Measurements from ENCODE around the gene GLS. TPM values are rescaled to one million over a fixed set of nuclear protein-coding genes. Genes with fewer than 3 reads are reported as not detected.
"Not testable (repeated sequence)": the region's sequence is repeated elsewhere in the genome, so short reads cannot be mapped to it uniquely, and the experiment has no call there.

The GLS gene
- total RNA-seq, 8 experiments from 2014 or later: 46.3 to 145 (median 51.4) TPM

GRCh38 chr2:190986221-190986953 is 105.8 kb downstream of the GLS start:
- ATAC-seq (replicated peaks in 6 of 8): no peak
- H3K4me1 ChIP-seq (replicated peaks in 1 of 2): no peaks in the 10 kb centered on the region
- in situ Hi-C loops (cut with MboI; ENCODE audit: low pct_unique_long_range_greater_than_20kb in 2 of 9, low sequenced_read_pairs in 9 of 9, unreplicated experiment in 9 of 9): no loop called here
- WGBS, 10 experiments: 80 to 100% (median 91%) methylated on average over 2 to 10 of the region's 13 CpGs; no CpG with 5 or more reads in 2 of the 10 experiments
- no peak overlapping the region for H3K4me3 ChIP-seq
- H3K27ac ChIP-seq: no peak overlapping the region

- 50 to 100% (median 100%) methylated on average over 1 of the region's 1 CpG; no CpG with 5 or more reads in 5 of the 10 experiments for WGBS, 10 experiments
- H3K4me1 ChIP-seq (replicated peaks in 1 of 2): no peaks in the 10 kb centered on the region
- H3K27ac ChIP-seq: no peak overlapping the region
- in situ Hi-C loops (cut with MboI; ENCODE audit: low pct_unique_long_range_greater_than_20kb in 2 of 9, low sequenced_read_pairs in 9 of 9, unreplicated experiment in 9 of 9): no loop called here
- no peak overlapping the region for H3K4me3 ChIP-seq
- no peak for ATAC-seq (replicated peaks in 6 of 8)
Observed at GRCh38 chr2:190987116-190987515, 106.5 kb downstream of the GLS start.

GRCh38 chr2:190987938-190988337 is 107.3 kb downstream of the GLS start:
- Histone ChIP-seq H3K4me1 (replicated peaks in 1 of 2) (no peaks in the 10 kb centered on the region), H3K27ac (no peak overlapping the region), H3K4me3 (no peak overlapping the region)
- no peak for ATAC-seq (replicated peaks in 6 of 8)
- in situ Hi-C loops (cut with MboI; ENCODE audit: low pct_unique_long_range_greater_than_20kb in 2 of 9, low sequenced_read_pairs in 9 of 9, unreplicated experiment in 9 of 9): no loop called here
- WGBS, 10 experiments: 57 to 100% (median 95%) methylated on average over 1 to 5 of the region's 5 CpGs

- Histone ChIP-seq H3K27ac (no peak overlapping the region), H3K4me1 (replicated peaks in 1 of 2) (no peaks in the 10 kb centered on the region), H3K4me3 (no peak overlapping the region)
- in situ Hi-C loops (cut with MboI; ENCODE audit: low pct_unique_long_range_greater_than_20kb in 2 of 9, low sequenced_read_pairs in 9 of 9, unreplicated experiment in 9 of 9): no loop called here
- WGBS, 10 experiments: 100% methylated on average over 1 to 2 of the region's 3 CpGs; no CpG with 5 or more reads in 7 of the 10 experiments
- no peak for ATAC-seq (replicated peaks in 6 of 8)
Observed at GRCh38 chr2:190988910-190989309, 108.3 kb downstream of the GLS start.

GRCh38 chr2:190990132-190990531 is 109.5 kb downstream of the GLS start:
- in situ Hi-C loops (cut with MboI; ENCODE audit: low pct_unique_long_range_greater_than_20kb in 2 of 9, low sequenced_read_pairs in 9 of 9, unreplicated experiment in 9 of 9): no loop called here
- ATAC-seq (replicated peaks in 6 of 8): no peak
- H3K4me1 ChIP-seq (replicated peaks in 1 of 2): no peaks in the 10 kb centered on the region
- no peak overlapping the region for H3K4me3 ChIP-seq
- WGBS, 10 experiments: 50 to 100% (median 94%) methylated on average over 1 to 6 of the region's 6 CpGs; no CpG with 5 or more reads in 2 of the 10 experiments
- no peak overlapping the region for H3K27ac ChIP-seq

GRCh38 chr2:190993292-190993643 is 112.6 kb downstream of the GLS start:
- H3K27ac ChIP-seq: no peak overlapping the region
- no peaks in the 10 kb centered on the region for H3K4me1 ChIP-seq (replicated peaks in 1 of 2)
- no peak for ATAC-seq (replicated peaks in 6 of 8)
- 82 to 100% (median 100%) methylated on average over 1 to 6 of the region's 6 CpGs for WGBS, 10 experiments
- in situ Hi-C loops (cut with MboI; ENCODE audit: low pct_unique_long_range_greater_than_20kb in 2 of 9, low sequenced_read_pairs in 9 of 9, unreplicated experiment in 9 of 9): no loop called here
- H3K4me3 ChIP-seq: no peak overlapping the region

- H3K4me1 ChIP-seq (replicated peaks in 1 of 2): no peaks in the 10 kb centered on the region
- no peak overlapping the region for H3K4me3 ChIP-seq
- ATAC-seq (replicated peaks in 6 of 8): no peak
- in situ Hi-C loops (cut with MboI; ENCODE audit: low pct_unique_long_range_greater_than_20kb in 2 of 9, low sequenced_read_pairs in 9 of 9, unreplicated experiment in 9 of 9): no loop called here
- no peak overlapping the region for H3K27ac ChIP-seq
- 89 to 100% (median 97%) methylated on average over 1 to 7 of the region's 7 CpGs; no CpG with 5 or more reads in 2 of the 10 experiments for WGBS, 10 experiments
Observed at GRCh38 chr2:190994148-190994547, 113.5 kb downstream of the GLS start.

- ATAC-seq (replicated peaks in 6 of 8); H3K4me3 ChIP-seq; H3K27ac ChIP-seq; H3K4me1 ChIP-seq (replicated peaks in 1 of 2); in situ Hi-C loops (cut with MboI; ENCODE audit: low pct_unique_long_range_greater_than_20kb in 2 of 9, low sequenced_read_pairs in 9 of 9, unreplicated experiment in 9 of 9): not testable (repeated sequence)
- 84 to 100% (median 100%) methylated on average over 1 to 3 of the region's 3 CpGs; no CpG with 5 or more reads in 2 of the 10 experiments for WGBS, 10 experiments
Observed at GRCh38 chr2:190995315-190995714, 114.7 kb downstream of the GLS start.

GRCh38 chr2:190996338-190996946 is 115.8 kb downstream of the GLS start:
- in situ Hi-C loops (cut with MboI; ENCODE audit: low pct_unique_long_range_greater_than_20kb in 2 of 9, low sequenced_read_pairs in 9 of 9, unreplicated experiment in 9 of 9): no loop called here
- Histone ChIP-seq H3K27ac (no peak overlapping the region), H3K4me1 (replicated peaks in 1 of 2) (no peaks in the 10 kb centered on the region), H3K4me3 (no peak overlapping the region)
- ATAC-seq (replicated peaks in 6 of 8): peak in 4 of 8 experiments; percentile 47 to 78 (median 60)
- WGBS, 10 experiments: 70 to 100% (median 92%) methylated on average over 1 to 5 of the region's 5 CpGs; no CpG with 5 or more reads in 2 of the 10 experiments

GRCh38 chr2:190996947-190997346 is 116.3 kb downstream of the GLS start:
- in situ Hi-C loops (cut with MboI; ENCODE audit: low pct_unique_long_range_greater_than_20kb in 2 of 9, low sequenced_read_pairs in 9 of 9, unreplicated experiment in 9 of 9): no loop called here
- no peak for ATAC-seq (replicated peaks in 6 of 8)
- no peaks in the 10 kb centered on the region for H3K4me1 ChIP-seq (replicated peaks in 1 of 2)

GRCh38 chr2:190997526-190998113 is 117.0 kb downstream of the GLS start:
- in situ Hi-C loops (cut with MboI; ENCODE audit: low pct_unique_long_range_greater_than_20kb in 2 of 9, low sequenced_read_pairs in 9 of 9, unreplicated experiment in 9 of 9): no loop called here
- no peak for ATAC-seq (replicated peaks in 6 of 8)
- Histone ChIP-seq H3K27ac (no peak overlapping the region), H3K4me1 (replicated peaks in 1 of 2) (no peaks in the 10 kb centered on the region), H3K4me3 (no peak overlapping the region)
- 92 to 100% (median 96%) methylated on average over 2 to 6 of the region's 8 CpGs; no CpG with 5 or more reads in 2 of the 10 experiments for WGBS, 10 experiments

More at GRCh38 chr2:190996947-190997346, 116.3 kb downstream of the GLS start:
- 60 to 100% (median 97%) methylated on average over 1 to 3 of the region's 5 CpGs; no CpG with 5 or more reads in 2 of the 10 experiments for WGBS, 10 experiments
- Histone ChIP-seq H3K27ac (no peak overlapping the region), H3K4me3 (no peak overlapping the region)

- H3K4me1 ChIP-seq (replicated peaks in 1 of 2): no peaks in the 10 kb centered on the region
- no peak overlapping the region for H3K27ac ChIP-seq
- WGBS, 10 experiments: 80 to 100% (median 96%) methylated on average over 2 to 7 of the region's 7 CpGs; no CpG with 5 or more reads in 1 of the 10 experiments
- ATAC-seq (replicated peaks in 6 of 8): no peak
- in situ Hi-C loops (cut with MboI; ENCODE audit: low pct_unique_long_range_greater_than_20kb in 2 of 9, low sequenced_read_pairs in 9 of 9, unreplicated experiment in 9 of 9): no loop called here
- H3K4me3 ChIP-seq: no peak overlapping the region
Observed at GRCh38 chr2:190999058-190999457, 118.4 kb downstream of the GLS start.

- ATAC-seq (replicated peaks in 6 of 8): no peak
- Histone ChIP-seq H3K4me1 (replicated peaks in 1 of 2) (no peaks in the 10 kb centered on the region), H3K4me3 (no peak overlapping the region), H3K27ac (no peak overlapping the region)
- in situ Hi-C loops (cut with MboI; ENCODE audit: low pct_unique_long_range_greater_than_20kb in 2 of 9, low sequenced_read_pairs in 9 of 9, unreplicated experiment in 9 of 9): no loop called here
- 69 to 96% (median 90%) methylated on average over 3 to 8 of the region's 9 CpGs; no CpG with 5 or more reads in 1 of the 10 experiments for WGBS, 10 experiments
Observed at GRCh38 chr2:190999949-191000665, 119.5 kb downstream of the GLS start.

Measured in motor neuron (in vitro differentiated cells).